Common myeloid progenitor, CD34-positive (primary cell): ENCODE measurements around the gene CRX.
A peak's percentile ranks its signal among the peaks of the same experiment; 100 is the strongest.
"Not testable (repeated sequence)": the region's sequence is repeated elsewhere in the genome, so short reads cannot be mapped to it uniquely, and the experiment has no call there.

Experiments used
- CTCF ChIA-PET: fragments of 350-600 bp; sonication (Branson Sonifier 250); formaldehyde crosslinking; loops from one replicate; lab custom pipeline; 2021; ENCODE audit warnings: antibody characterized with exemption; lab: Charles Lee
- POLR2A ChIA-PET: fragments of 350-600 bp; sonication (Branson Sonifier 250); formaldehyde crosslinking; loops from one replicate; lab custom pipeline; 2021; ENCODE audit warnings: antibody characterized with exemption; lab: Charles Lee
- DNase-seq, 3 donors: peaks; one replicate each; pipeline versions ENCODE4 v3.0.0 to v3.0.0-alpha.2; 2013
- H3K27ac ChIP-seq, 2 experiments: 1 replicate in 1 of 2; 2 replicates in 1 of 2; pipeline ENCODE4 v1.7.0; 2013; ENCODE audit warnings: inconsistent platforms in 2 of 2, low read length in 2 of 2, mild to moderate bottlenecking in 2 of 2, low read depth in 1 of 2, moderate library complexity in 1 of 2; ENCODE audit not compliant: severe bottlenecking in 2 of 2, insufficient read depth in 1 of 2, poor library complexity in 1 of 2
- H3K27me3 ChIP-seq, 5 experiments: replicated peaks in 2 of 5; 1 replicate in 3 of 5; 2 replicates in 2 of 5; pipeline versions ENCODE4 v1.6.1 to v1.7.0; 2013; ENCODE audit warnings: low read length in 4 of 5, mild to moderate bottlenecking in 2 of 5, moderate library complexity in 2 of 5, inconsistent platforms in 1 of 5; ENCODE audit not compliant: insufficient read depth in 5 of 5, control insufficient read depth in 4 of 5
- H3K36me3 ChIP-seq, 4 experiments: 1 replicate in 2 of 4; 2 replicates in 2 of 4; pipeline versions ENCODE4 v1.6.1 to v1.7.0; 2013; ENCODE audit warnings: low read length in 3 of 4, control low read depth in 1 of 4, mild to moderate bottlenecking in 1 of 4; ENCODE audit not compliant: control insufficient read depth in 4 of 4, insufficient read depth in 4 of 4
- H3K4me1 ChIP-seq, 4 experiments: 1 replicate in 3 of 4; 2 replicates in 1 of 4; pipeline versions ENCODE4 v1.6.1 to v1.7.1; 2013; ENCODE audit warnings: low read length in 3 of 4, mild to moderate bottlenecking in 3 of 4, control low read depth in 1 of 4, inconsistent platforms in 1 of 4, moderate library complexity in 1 of 4; ENCODE audit not compliant: control insufficient read depth in 4 of 4, insufficient read depth in 4 of 4; ENCODE audit errors: control extremely low read depth in 1 of 4
- H3K4me3 ChIP-seq, 7 experiments: 1 replicate in 4 of 7; 2 replicates in 3 of 7; pipeline versions ENCODE4 v1.5.1 to v1.7.0; 2013; ENCODE audit warnings: mild to moderate bottlenecking in 7 of 7, low read length in 6 of 7, moderate library complexity in 6 of 7, inconsistent platforms in 2 of 7, low read depth in 2 of 7, control low read depth in 1 of 7; ENCODE audit not compliant: insufficient read depth in 4 of 7, control insufficient read depth in 1 of 7; ENCODE audit errors: extremely low read depth in 1 of 7
- H3K9me3 ChIP-seq, 5 experiments: 1 replicate in 4 of 5; 2 replicates in 1 of 5; pipeline versions ENCODE4 v1.6.1 to v1.7.1; 2013; ENCODE audit warnings: low read length in 4 of 5, mild to moderate bottlenecking in 2 of 5, inconsistent platforms in 1 of 5, low read depth in 1 of 5, moderate library complexity in 1 of 5; ENCODE audit not compliant: control insufficient read depth in 4 of 5, insufficient read depth in 2 of 5; ENCODE audit errors: control extremely low read depth in 1 of 5
- WGBS: methylation state at CpG from one replicate; pipeline ENCODE4 v1.1.5; 2013; ENCODE audit not compliant: insufficient coverage; 5-methylcytosine and 5-hydroxymethylcytosine counted together

The CRX gene

GRCh38 chr19:47854459-47854858, 32.7 kb downstream of the CRX start:
- 18% methylated on average over 3 of the region's 4 CpGs for WGBS
- ChIA-PET POLR2A (no interaction called here), CTCF (no interaction called here)
- H3K4me3 ChIP-seq: no peak overlapping the region
- H3K4me1 ChIP-seq: no peaks in the 10 kb centered on the region
- no peaks in the 10 kb centered on the region for H3K9me3 ChIP-seq
- no peaks in the 10 kb centered on the region for H3K36me3 ChIP-seq
- no peak for DNase-seq
- H3K27me3 ChIP-seq: peaks cover 0 to 34% (median 3%) of the 10 kb centered on the region in 5 experiments
- no peak overlapping the region for H3K27ac ChIP-seq

- CTCF ChIA-PET: not testable (repeated sequence)
- WGBS: 94% methylated on average over 9 of the region's 9 CpGs
Measured at GRCh38 chr19:47858231-47858630, 36.5 kb downstream of the CRX start.

GRCh38 chr19:47858646-47859285, 37.0 kb downstream of the CRX start, which contains the start of gene TPRX2:
TSS of gene TPRX2 (plus strand) at chr19:47859235. CDS start at chr19:47859247, 12 bp downstream.
- POLR2A ChIA-PET, H3K36me3 ChIP-seq, DNase-seq, CTCF ChIA-PET, H3K4me3 ChIP-seq, H3K27ac ChIP-seq, H3K4me1 ChIP-seq, H3K9me3 ChIP-seq: not testable (repeated sequence)
- H3K27me3 ChIP-seq: peaks cover 0 to 18% (median 0%) of the 10 kb centered on the region in 5 experiments
- 100% methylated on average over 2 of the region's 9 CpGs for WGBS

More at GRCh38 chr19:47858231-47858630, 36.5 kb downstream of the CRX start:
- H3K36me3 ChIP-seq, H3K4me1 ChIP-seq, DNase-seq, POLR2A ChIA-PET, H3K9me3 ChIP-seq, H3K4me3 ChIP-seq, H3K27ac ChIP-seq: not testable (repeated sequence)
- peaks cover 0 to 22% (median 0%) of the 10 kb centered on the region in 5 experiments for H3K27me3 ChIP-seq

- H3K4me1 ChIP-seq, H3K36me3 ChIP-seq, POLR2A ChIA-PET, H3K27ac ChIP-seq, CTCF ChIA-PET, DNase-seq, H3K9me3 ChIP-seq, H3K4me3 ChIP-seq: not testable (repeated sequence)
- H3K27me3 ChIP-seq: peaks cover 0 to 15% (median 0%) of the 10 kb centered on the region in 5 experiments
- WGBS: 100% methylated on average over 4 of the region's 17 CpGs
Measured at GRCh38 chr19:47859838-47860237, 38.1 kb downstream of the CRX start.

GRCh38 chr19:47860602-47861297, 39.0 kb downstream of the CRX start:
- H3K36me3 ChIP-seq: no peaks in the 10 kb centered on the region
- 77% methylated on average over 10 of the region's 34 CpGs for WGBS
- peaks cover 0 to 15% (median 2%) of the 10 kb centered on the region in 5 experiments for H3K27me3 ChIP-seq
- ChIA-PET CTCF (no interaction called here), POLR2A (no interaction called here)
- DNase-seq: no peak
- no peaks in the 10 kb centered on the region for H3K4me1 ChIP-seq
- no peak overlapping the region for H3K4me3 ChIP-seq
- no peak overlapping the region for H3K27ac ChIP-seq
- peaks cover 0 to 8% (median 5%) of the 10 kb centered on the region in 5 experiments for H3K9me3 ChIP-seq

GRCh38 chr19:47861630-47862029, 39.9 kb downstream of the CRX start:
- CTCF ChIA-PET: no interaction called here
- Histone ChIP-seq H3K9me3 (peaks cover 0 to 8% (median 5%) of the 10 kb centered on the region in 5 experiments), H3K36me3 (no peaks in the 10 kb centered on the region), H3K27ac (no peak overlapping the region), H3K4me3 (no peak overlapping the region), H3K27me3 (peaks cover 0 to 14% (median 2%) of the 10 kb centered on the region in 5 experiments), H3K4me1 (no peaks in the 10 kb centered on the region)
- WGBS: 96% methylated on average over 3 of the region's 5 CpGs
- no peak for DNase-seq
- POLR2A ChIA-PET: no interaction called here

GRCh38 chr19:47863514-47863936, 41.8 kb downstream of the CRX start:
- Histone ChIP-seq H3K4me1 (no peaks in the 10 kb centered on the region), H3K4me3 (no peak overlapping the region), H3K36me3 (no peaks in the 10 kb centered on the region), H3K9me3 (peaks cover 0 to 8% (median 5%) of the 10 kb centered on the region in 5 experiments), H3K27ac (no peak overlapping the region), H3K27me3 (peaks cover 0 to 14% (median 2%) of the 10 kb centered on the region in 5 experiments)
- WGBS: 11% methylated on average over 8 of the region's 14 CpGs
- ChIA-PET POLR2A (no interaction called here), CTCF (interaction anchor here (0.8 to 1.7 kb wide), 8 partner anchors 10 to 71 kb away, joined by 3 to 6 read pairs (median 4); no protein-coding TSS in a partner anchor)
- DNase-seq: peak; percentile 60 to 73 (median 70)
